Left cardiac atrium (tissue), 4 donors: ENCODE results near the gene MASP1. TPM values are rescaled to one million over a fixed set of nuclear protein-coding genes. Genes with fewer than 3 reads are reported as not detected.
A peak's percentile ranks its signal among the peaks of the same experiment; 100 is the strongest.

Experiments used
- ATAC-seq, 2 donors: fragments of 200-7000 bp; cut with Tn5 transposase; one replicate each; pipeline ENCODE4 v1.9.1; 2020; ENCODE audit warnings: mild to moderate bottlenecking in 2 of 2, moderate library complexity in 2 of 2
- DNase-seq: peaks from one replicate; pipeline ENCODE4 v3.0.0-alpha.2; 2020
- intact Hi-C, 2 donors: fragments of 100-400 bp; cut with DNase I; formaldehyde crosslinking; loops; one replicate each; pipeline versions ENCODE4 v1.14.1 to v1.15.1; 2022 to 2023
- total RNA-seq, 2 donors: library from RNA; stranded (reverse); fragmentation: NEBNext Ultra II Directional; extraction: Animal tissue kit (Norgen Biotek cat#: 25700); gene quantifications; one replicate each; pipeline ENCODE4 v1.2.1, GENCODE V29; 2021
- donor health status: DM: no; HTN: yes; CAD: no.
- donor health status: DM: no; HTN: yes; CAD: no; lungs with severe emphysema.
- donor health status: DM: yes; HTN: yes; CAD: no.
- donor health status: Dilated cardiomyopathy.

The MASP1 gene
- total RNA-seq, 2 donors from 2014 or later: 12.8 to 74.7 TPM

- ATAC-seq: no peak
- intact Hi-C loops: loop anchor here in 1 of 2 donors (5.0 kb wide), 1 partner anchor 75 kb away; no protein-coding TSS in a partner anchor
These were observed 5.4 kb upstream of the MASP1 start for GRCh38 chr3:187296911-187297310.

GRCh38 chr3:187296058-187296457, 4.5 kb upstream of the MASP1 start:
- intact Hi-C loops: loop anchor here in 1 of 2 donors (5.0 kb wide), 1 partner anchor 74 kb away; no protein-coding TSS in a partner anchor
- no peak for ATAC-seq
- no peak for DNase-seq

More at GRCh38 chr3:187296911-187297310, 5.4 kb upstream of the MASP1 start:
- no peak for DNase-seq

- DNase-seq (no peak), ATAC-seq (no peak)
- intact Hi-C loops: loop anchor here in 1 of 2 donors (5.0 kb wide), 1 partner anchor 73 kb away; no protein-coding TSS in a partner anchor
These were observed 3.9 kb upstream of the MASP1 start for GRCh38 chr3:187295316-187296034.

- DNase-seq (no peak), ATAC-seq (no peak)
- intact Hi-C loops: no loop called here
These were observed 2.2 kb upstream of the MASP1 start for GRCh38 chr3:187293516-187294430.

- DNase-seq: no peak
- intact Hi-C loops: no loop called here
- peak; percentile 62 to 72 for ATAC-seq
These were observed 1.3 kb upstream of the MASP1 start for GRCh38 chr3:187292631-187293515.

GRCh38 chr3:187292181-187292580, 644 bp upstream of the MASP1 start:
- intact Hi-C loops: no loop called here
- no peak for DNase-seq
- peak in 1 of 2 donors; percentile 23 for ATAC-seq

GRCh38 chr3:187291001-187291511, 481 bp downstream of the MASP1 start:
- intact Hi-C loops: no loop called here
- DNase-seq (peak; percentile 33), ATAC-seq (peak; percentile 44 to 50)

GRCh38 chr3:187290503-187290902, 1.0 kb downstream of the MASP1 start:
- ATAC-seq: no peak
- no peak for DNase-seq
- intact Hi-C loops: no loop called here

- intact Hi-C loops: no loop called here
- ATAC-seq: no peak
These were observed 2.5 kb downstream of the MASP1 start for GRCh38 chr3:187288855-187289605.

GRCh38 chr3:187288131-187288854, 3.2 kb downstream of the MASP1 start:
- DNase-seq (peak; percentile 64), ATAC-seq (peak; percentile 25 to 43)
- intact Hi-C loops: no loop called here

More at GRCh38 chr3:187288855-187289605, 2.5 kb downstream of the MASP1 start:
- DNase-seq: no peak

- intact Hi-C loops: no loop called here
- ATAC-seq (no peak), DNase-seq (no peak)
These were observed 4.3 kb downstream of the MASP1 start for GRCh38 chr3:187287256-187287655.

- DNase-seq (no peak), ATAC-seq (no peak)
- intact Hi-C loops: no loop called here
These were observed 5.0 kb downstream of the MASP1 start for GRCh38 chr3:187286467-187287059.

GRCh38 chr3:187281191-187281714, 10.3 kb downstream of the MASP1 start:
- no peak for DNase-seq
- ATAC-seq: no peak
- intact Hi-C loops: no loop called here

- ATAC-seq (no peak), DNase-seq (no peak)
- intact Hi-C loops: no loop called here
These were observed 10.9 kb downstream of the MASP1 start for GRCh38 chr3:187280644-187281043.

GRCh38 chr3:187277129-187277462, 14.4 kb downstream of the MASP1 start:
- DNase-seq (no peak), ATAC-seq (no peak)
- intact Hi-C loops: no loop called here

GRCh38 chr3:187276397-187277128, 15.0 kb downstream of the MASP1 start:
- intact Hi-C loops: no loop called here
- DNase-seq (no peak), ATAC-seq (no peak)
